Lung (tissue), 12 donors: ENCODE data around the gene CACNA1G. TPM values are rescaled to one million over a fixed set of nuclear protein-coding genes. Genes with fewer than 3 reads are reported as not detected.

Source experiments
- ATAC-seq: fragments of 200-7000 bp; cut with Tn5 transposase; one replicate; pipeline ENCODE4 v1.9.1; 2020; ENCODE audit warnings: moderate number of reproducible peaks; ENCODE audit not compliant: insufficient read depth, low FRiP score
- DNase-seq, 3 donors: peaks; one replicate each; pipeline ENCODE4 v3.0.0-alpha.2; 2013 to 2017
- H3K27ac ChIP-seq, 2 donors: one replicate each; pipeline ENCODE4 v1.5.1; 2013; ENCODE audit warnings: mild to moderate bottlenecking in 2 of 2, moderate library complexity in 2 of 2, control low read depth in 1 of 2, inconsistent platforms in 1 of 2, low read depth in 1 of 2, low read length in 1 of 2
- H3K27me3 ChIP-seq, 3 donors: one replicate each; pipeline ENCODE4 v1.5.1; 2013; ENCODE audit warnings: low read length in 2 of 3; ENCODE audit not compliant: control insufficient read depth in 3 of 3, insufficient read depth in 3 of 3
- H3K36me3 ChIP-seq, 4 donors: one replicate each; pipeline ENCODE4 v1.5.1; 2013; ENCODE audit warnings: low read length in 4 of 4, mild to moderate bottlenecking in 1 of 4, moderate library complexity in 1 of 4; ENCODE audit not compliant: control insufficient read depth in 4 of 4, insufficient read depth in 4 of 4
- H3K4me1 ChIP-seq, 5 donors: one replicate each; pipeline ENCODE4 v1.5.1; 2013; ENCODE audit warnings: low read length in 5 of 5, mild to moderate bottlenecking in 2 of 5, moderate library complexity in 1 of 5; ENCODE audit not compliant: control insufficient read depth in 5 of 5, insufficient read depth in 5 of 5
- H3K4me3 ChIP-seq: one replicate; pipeline ENCODE4 v1.5.1; 2013; ENCODE audit warnings: mild to moderate bottlenecking, control low read depth, moderate library complexity
- H3K9ac ChIP-seq, 2 donors: one replicate each; pipeline ENCODE4 v1.5.1; 2013; ENCODE audit warnings: low read length in 2 of 2, control low read depth in 1 of 2; ENCODE audit not compliant: insufficient read depth in 1 of 2
- H3K9me3 ChIP-seq, 4 donors: one replicate each; pipeline ENCODE4 v1.5.1; 2013; ENCODE audit warnings: low read length in 3 of 4, mild to moderate bottlenecking in 1 of 4, moderate library complexity in 1 of 4; ENCODE audit not compliant: control insufficient read depth in 4 of 4, insufficient read depth in 3 of 4
- WGBS, 2 donors: extraction: QIAGEN DNeasy Blood & Tissue Kit; methylation state at CpG; one replicate each; pipeline ENCODE4 v1.1.7; 2013; 5-methylcytosine and 5-hydroxymethylcytosine counted together
- polyA plus RNA-seq, 2 donors: library from polyadenylated mRNA; stranded (reverse); fragments of 200-250 nt; gene quantifications; one replicate each; pipeline ENCODE4 v1.2.1, GENCODE V29; 2013
- total RNA-seq, 2 donors: library from RNA; depleted of rRNA in 1 of 2; stranded (reverse); fragments of >200 nt in 1 of 2; gene quantifications; one replicate each; pipeline ENCODE4 v1.2.1, GENCODE V29; 2014 to 2021
- TF ChIP-seq, protein P1 (sequence below): IDR thresholded peaks from 2 replicates; pipeline ENCODE4 v1.5.1; 2012; ENCODE audit warnings: mild to moderate bottlenecking; ENCODE audit errors: control extremely low read depth, extremely low read depth
- donor health status: control.
- donor health status: control.
- donor health status: Bipolar disorder and iron deficiency.
- donor health status: healthy.
- donor health status: DM: yes; HTN: yes; CAD: no.

CACNA1G gene
- total and polyA plus RNA-seq, 4 donors = 0.14 to 3.6 (median 0.24) TPM

- no peak overlapping the region for H3K9ac ChIP-seq
- DNase-seq = no peak
- H3K4me3 ChIP-seq = no peak overlapping the region
- 88% methylated on average over 7 of the region's 7 CpGs for WGBS, 2 donors
- H3K36me3 ChIP-seq = no peaks in the 10 kb centered on the region
- no peak for ATAC-seq
- peaks cover 0 to 1% (median 0%) of the 10 kb centered on the region in 4 donors for H3K9me3 ChIP-seq
- TF ChIP-seq, protein P1, sequence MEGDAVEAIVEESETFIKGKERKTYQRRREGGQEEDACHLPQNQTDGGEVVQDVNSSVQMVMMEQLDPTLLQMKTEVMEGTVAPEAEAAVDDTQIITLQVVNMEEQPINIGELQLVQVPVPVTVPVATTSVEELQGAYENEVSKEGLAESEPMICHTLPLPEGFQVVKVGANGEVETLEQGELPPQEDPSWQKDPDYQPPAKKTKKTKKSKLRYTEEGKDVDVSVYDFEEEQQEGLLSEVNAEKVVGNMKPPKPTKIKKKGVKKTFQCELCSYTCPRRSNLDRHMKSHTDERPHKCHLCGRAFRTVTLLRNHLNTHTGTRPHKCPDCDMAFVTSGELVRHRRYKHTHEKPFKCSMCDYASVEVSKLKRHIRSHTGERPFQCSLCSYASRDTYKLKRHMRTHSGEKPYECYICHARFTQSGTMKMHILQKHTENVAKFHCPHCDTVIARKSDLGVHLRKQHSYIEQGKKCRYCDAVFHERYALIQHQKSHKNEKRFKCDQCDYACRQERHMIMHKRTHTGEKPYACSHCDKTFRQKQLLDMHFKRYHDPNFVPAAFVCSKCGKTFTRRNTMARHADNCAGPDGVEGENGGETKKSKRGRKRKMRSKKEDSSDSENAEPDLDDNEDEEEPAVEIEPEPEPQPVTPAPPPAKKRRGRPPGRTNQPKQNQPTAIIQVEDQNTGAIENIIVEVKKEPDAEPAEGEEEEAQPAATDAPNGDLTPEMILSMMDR = no peak
- peaks cover 0 to 4% (median 4%) of the 10 kb centered on the region in 3 donors for H3K27me3 ChIP-seq
- H3K4me1 ChIP-seq = peaks cover 0 to 32% (median 7%) of the 10 kb centered on the region in 5 donors
- H3K27ac ChIP-seq = no peak overlapping the region
These were observed 30.7 kb upstream of the CACNA1G start for GRCh38 chr17:50529849-50530248.

GRCh38 chr17:50531428-50532025 is 29.0 kb upstream of the CACNA1G start:
- H3K27me3 ChIP-seq = peaks cover 0 to 4% (median 4%) of the 10 kb centered on the region in 3 donors
- no peak overlapping the region for H3K4me3 ChIP-seq
- H3K9ac ChIP-seq = no peak overlapping the region
- H3K9me3 ChIP-seq = peaks cover 0 to 1% (median 0%) of the 10 kb centered on the region in 4 donors
- H3K4me1 ChIP-seq = peaks cover 0 to 32% (median 7%) of the 10 kb centered on the region in 5 donors
- TF ChIP-seq, protein P1 = no peak
- H3K27ac ChIP-seq = no peak overlapping the region
- H3K36me3 ChIP-seq = no peaks in the 10 kb centered on the region
- WGBS, 2 donors = 67 to 68% methylated on average over 6 of the region's 6 CpGs
- no peak for DNase-seq
- ATAC-seq = no peak

GRCh38 chr17:50532452-50533024 is 28.0 kb upstream of the CACNA1G start, which contains the start of gene EPN3:
EPN3 (plus strand) TSS chr17:50532735; CDS start chr17:50536557, 3,822 bp downstream.
- DNase-seq = peak; percentile 59 to 78 (median 72)
- Histone ChIP-seq H3K9me3 (peaks cover 0 to 1% (median 0%) of the 10 kb centered on the region in 4 donors), H3K4me3 (no peak within 1 kb of the TSS), H3K9ac (peak within 1 kb of the TSS in 1 of 2 donors; percentile 16), H3K27me3 (peaks cover 0 to 4% (median 4%) of the 10 kb centered on the region in 3 donors), H3K27ac (no peak within 1 kb of the TSS), H3K36me3 (no peaks in the 10 kb centered on the region), H3K4me1 (peaks cover 0 to 32% (median 7%) of the 10 kb centered on the region in 5 donors)
- WGBS, 2 donors = 3 to 4% methylated on average over 21 of the region's 21 CpGs
- ATAC-seq = no peak
- TF ChIP-seq, protein P1 = no peak
